ENCODE data around the gene HILPDA. TPM values are rescaled to one million over a fixed set of nuclear protein-coding genes. Genes with fewer than 3 reads are reported as not detected.
"Not testable (repeated sequence)": the region's sequence is repeated elsewhere in the genome, so short reads cannot be mapped to it uniquely, and the experiment has no call there.

HILPDA gene
- total RNA-seq, 1 experiment from 2014 or later, result 17.0 TPM

GRCh38 chr7:128497405-128497804 lies 41.7 kb downstream of the HILPDA start:
- Mint-ChIP-seq H3K27me3 (ENCODE audit: insufficient read depth, unreplicated experiment) (no peaks in the 10 kb centered on the region), H3K4me1 (ENCODE audit: low read depth, unreplicated experiment) (no peaks in the 10 kb centered on the region), H3K9me3 (ENCODE audit: unreplicated experiment) (no peaks in the 10 kb centered on the region), H3K27ac (ENCODE audit: unreplicated experiment) (no peak overlapping the region), H3K36me3 (ENCODE audit: insufficient read depth, unreplicated experiment) (peaks cover 84% of the 10 kb centered on the region), H3K4me3 (ENCODE audit: unreplicated experiment) (no peak overlapping the region)
- Histone ChIP-seq H3K36me3 (ENCODE audit: control insufficient read depth, insufficient read depth, low read length) (no peaks in the 10 kb centered on the region), H3K9me3 (no peaks in the 10 kb centered on the region), H3K27me3 (replicated peaks; ENCODE audit: control insufficient read depth, insufficient read depth, low read length) (no peaks in the 10 kb centered on the region), H3K4me3 (ENCODE audit: low read depth, low read length) (no peak overlapping the region), H3K4me1 (no peaks in the 10 kb centered on the region)
- intact Hi-C loops (cut with micrococcal nuclease; ENCODE audit: unreplicated experiment), result no loop called here
- BruUV-seq (replicated peaks), result no TSS peak
- CTCF ChIA-PET, result interaction anchor here (0.7 kb wide), 1 partner anchor 70 kb away, joined by 4 read pairs; no protein-coding TSS in a partner anchor
- TF ChIP-seq, protein P1, sequence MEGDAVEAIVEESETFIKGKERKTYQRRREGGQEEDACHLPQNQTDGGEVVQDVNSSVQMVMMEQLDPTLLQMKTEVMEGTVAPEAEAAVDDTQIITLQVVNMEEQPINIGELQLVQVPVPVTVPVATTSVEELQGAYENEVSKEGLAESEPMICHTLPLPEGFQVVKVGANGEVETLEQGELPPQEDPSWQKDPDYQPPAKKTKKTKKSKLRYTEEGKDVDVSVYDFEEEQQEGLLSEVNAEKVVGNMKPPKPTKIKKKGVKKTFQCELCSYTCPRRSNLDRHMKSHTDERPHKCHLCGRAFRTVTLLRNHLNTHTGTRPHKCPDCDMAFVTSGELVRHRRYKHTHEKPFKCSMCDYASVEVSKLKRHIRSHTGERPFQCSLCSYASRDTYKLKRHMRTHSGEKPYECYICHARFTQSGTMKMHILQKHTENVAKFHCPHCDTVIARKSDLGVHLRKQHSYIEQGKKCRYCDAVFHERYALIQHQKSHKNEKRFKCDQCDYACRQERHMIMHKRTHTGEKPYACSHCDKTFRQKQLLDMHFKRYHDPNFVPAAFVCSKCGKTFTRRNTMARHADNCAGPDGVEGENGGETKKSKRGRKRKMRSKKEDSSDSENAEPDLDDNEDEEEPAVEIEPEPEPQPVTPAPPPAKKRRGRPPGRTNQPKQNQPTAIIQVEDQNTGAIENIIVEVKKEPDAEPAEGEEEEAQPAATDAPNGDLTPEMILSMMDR (IDR thresholded peaks at IDR 0.05; ENCODE audit: insufficient read depth in 1 of 2, low read depth in 1 of 2, low read length in 1 of 2, severe bottlenecking in 1 of 2, unreplicated experiment in 1 of 2), result no peak
- POLR2A ChIA-PET, result interaction anchor here (0.6 kb wide), 1 partner anchor 13 kb away, joined by 4 read pairs; no protein-coding TSS in a partner anchor
- DNase-seq, result no peak

GRCh38 chr7:128505416-128505815 lies 49.7 kb downstream of the HILPDA start:
- H3K36me3 ChIP-seq (ENCODE audit: control insufficient read depth, insufficient read depth, low read length); H3K9me3 Mint-ChIP-seq (ENCODE audit: unreplicated experiment); H3K4me1 Mint-ChIP-seq (ENCODE audit: low read depth, unreplicated experiment); H3K4me3 Mint-ChIP-seq (ENCODE audit: unreplicated experiment); H3K27me3 ChIP-seq (replicated peaks; ENCODE audit: control insufficient read depth, insufficient read depth, low read length); BruUV-seq (replicated peaks); intact Hi-C loops (cut with micrococcal nuclease; ENCODE audit: unreplicated experiment); H3K4me3 ChIP-seq (ENCODE audit: low read depth, low read length); DNase-seq; H3K9me3 ChIP-seq; CTCF ChIA-PET; POLR2A ChIA-PET; H3K4me1 ChIP-seq; H3K27ac Mint-ChIP-seq (ENCODE audit: unreplicated experiment); H3K27me3 Mint-ChIP-seq (ENCODE audit: insufficient read depth, unreplicated experiment): not testable (repeated sequence)
- peaks cover 27% of the 10 kb centered on the region for H3K36me3 Mint-ChIP-seq (ENCODE audit: insufficient read depth, unreplicated experiment)

DNA sequence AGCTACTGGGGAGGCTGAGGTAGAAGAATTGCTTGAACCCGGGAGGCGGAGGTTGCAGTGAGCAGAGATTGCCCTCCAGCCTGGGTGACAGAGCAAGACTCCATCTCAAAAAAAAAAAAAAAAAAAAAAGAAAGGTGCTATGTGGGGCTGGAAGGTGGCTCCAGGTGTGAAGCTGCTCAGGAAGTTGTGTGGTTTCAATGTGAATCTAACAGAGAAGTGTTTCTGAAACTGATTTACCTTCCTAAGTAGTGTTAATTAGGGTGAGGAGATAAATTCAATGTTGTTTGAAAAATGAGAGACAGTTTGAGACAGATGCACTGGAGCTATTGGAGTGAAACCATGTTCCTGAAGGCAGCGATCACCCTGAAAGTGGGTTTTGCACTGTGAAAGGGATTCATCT lies 51.1 kb downstream of the HILPDA start:
- intact Hi-C loops (cut with micrococcal nuclease; ENCODE audit: unreplicated experiment); CTCF ChIA-PET; H3K27me3 Mint-ChIP-seq (ENCODE audit: insufficient read depth, unreplicated experiment); H3K9me3 Mint-ChIP-seq (ENCODE audit: unreplicated experiment); H3K9me3 ChIP-seq; H3K4me1 Mint-ChIP-seq (ENCODE audit: low read depth, unreplicated experiment); BruUV-seq (replicated peaks); H3K36me3 ChIP-seq (ENCODE audit: control insufficient read depth, insufficient read depth, low read length); DNase-seq; H3K27me3 ChIP-seq (replicated peaks; ENCODE audit: control insufficient read depth, insufficient read depth, low read length); H3K27ac Mint-ChIP-seq (ENCODE audit: unreplicated experiment); H3K4me3 ChIP-seq (ENCODE audit: low read depth, low read length); H3K4me3 Mint-ChIP-seq (ENCODE audit: unreplicated experiment); POLR2A ChIA-PET; H3K4me1 ChIP-seq: not testable (repeated sequence)
- H3K36me3 Mint-ChIP-seq (ENCODE audit: insufficient read depth, unreplicated experiment), result peaks cover 13% of the 10 kb centered on the region

GRCh38 chr7:128507321-128507993 lies 51.8 kb downstream of the HILPDA start:
- H3K4me1 ChIP-seq; H3K27ac Mint-ChIP-seq (ENCODE audit: unreplicated experiment); H3K27me3 Mint-ChIP-seq (ENCODE audit: insufficient read depth, unreplicated experiment); POLR2A ChIA-PET; H3K9me3 ChIP-seq; H3K36me3 Mint-ChIP-seq (ENCODE audit: insufficient read depth, unreplicated experiment); H3K36me3 ChIP-seq (ENCODE audit: control insufficient read depth, insufficient read depth, low read length); H3K4me3 ChIP-seq (ENCODE audit: low read depth, low read length); CTCF ChIA-PET; DNase-seq; intact Hi-C loops (cut with micrococcal nuclease; ENCODE audit: unreplicated experiment); H3K4me3 Mint-ChIP-seq (ENCODE audit: unreplicated experiment); H3K4me1 Mint-ChIP-seq (ENCODE audit: low read depth, unreplicated experiment); H3K27me3 ChIP-seq (replicated peaks; ENCODE audit: control insufficient read depth, insufficient read depth, low read length); BruUV-seq (replicated peaks); H3K9me3 Mint-ChIP-seq (ENCODE audit: unreplicated experiment): not testable (repeated sequence)

Other genes with a start within 250 kb of the HILPDA start
- gene LEP, start 214.6 kb upstream of the HILPDA start, total RNA-seq (2022), result not detected in 2 replicates
- 68.0 and 71.4 TPM in 2 replicates for gene RBM28, start 112.0 kb upstream of the HILPDA start, total RNA-seq (2022)
- 0.37 and 0.43 TPM in 2 replicates for gene PRRT4, start 94.2 kb upstream of the HILPDA start, total RNA-seq (2022)
- gene IMPDH1, start 45.9 kb upstream of the HILPDA start, total RNA-seq (2022), result 39.9 and 43.5 TPM in 2 replicates
- 37.2 and 39.0 TPM in 2 replicates for gene METTL2B, start 20.9 kb downstream of the HILPDA start, total RNA-seq (2022)
- 0.48 and 0.79 TPM in 2 replicates for gene GARIN1A, start 216.4 kb downstream of the HILPDA start, total RNA-seq (2022)